CD14-positive monocyte (primary cell): ENCODE measurements around the gene NFATC1. TPM values are rescaled to one million over a fixed set of nuclear protein-coding genes. Genes with fewer than 3 reads are reported as not detected.

Experiments
- DNase-seq, 3 donors: peaks; one replicate each; pipeline ENCODE4 v3.0.0-alpha.2; 2011 to 2022
- H2AFZ ChIP-seq: 2 replicates; pipeline ENCODE4 v1.6.0; 2012; ENCODE audit warnings: mild to moderate bottlenecking, low read depth, low read length, inconsistent platforms; ENCODE audit not compliant: insufficient read depth, poor library complexity, severe bottlenecking
- H3K27ac ChIP-seq, 2 donors: 1 replicate in 1 of 2; 2 replicates in 1 of 2; pipeline ENCODE4 v1.5.1; 2012 to 2013; ENCODE audit warnings: low read length in 2 of 2, control low read depth in 1 of 2, inconsistent platforms in 1 of 2, low read depth in 1 of 2, mild to moderate bottlenecking in 1 of 2
- H3K27me3 ChIP-seq, 2 donors: one replicate each; pipeline versions ENCODE4 v1.6.0 to v1.6.1; 2011 to 2013; ENCODE audit warnings: low read length in 2 of 2; ENCODE audit not compliant: control insufficient read depth in 2 of 2, insufficient read depth in 2 of 2
- H3K36me3 ChIP-seq, 2 donors: replicated peaks in 1 of 2; 1 replicate in 1 of 2; 2 replicates in 1 of 2; pipeline versions ENCODE4 v1.5.1 to v1.6.1; 2012 to 2013; ENCODE audit warnings: low read length in 2 of 2, control low read depth in 1 of 2, inconsistent platforms in 1 of 2, mild to moderate bottlenecking in 1 of 2; ENCODE audit not compliant: insufficient read depth in 2 of 2, control insufficient read depth in 1 of 2
- H3K4me1 ChIP-seq, 2 donors: 1 replicate in 1 of 2; 2 replicates in 1 of 2; pipeline versions ENCODE4 v1.5.1 to v1.6.1; 2012 to 2013; ENCODE audit warnings: low read length in 2 of 2, control low read depth in 1 of 2, inconsistent platforms in 1 of 2, mild to moderate bottlenecking in 1 of 2, moderate library complexity in 1 of 2; ENCODE audit not compliant: insufficient read depth in 2 of 2, control insufficient read depth in 1 of 2
- H3K4me2 ChIP-seq: replicated peaks from 2 replicates; pipeline ENCODE3; 2012; ENCODE audit warnings: low read length, moderate library complexity, mild to moderate bottlenecking; ENCODE audit not compliant: poor library complexity, severe bottlenecking; ENCODE audit errors: extremely low read depth
- H3K4me3 ChIP-seq, 3 experiments: fragments of 200-600 bp in 1 of 3; sonication (generic) in 1 of 3; replicated peaks in 1 of 3; 1 replicate in 2 of 3; 2 replicates in 1 of 3; pipeline ENCODE4 v1.5.1; 2011 to 2013; ENCODE audit warnings: low read length in 3 of 3, mild to moderate bottlenecking in 3 of 3, control low read depth in 2 of 3, low read depth in 2 of 3, inconsistent platforms in 1 of 3, moderate library complexity in 1 of 3
- H3K79me2 ChIP-seq: 2 replicates; pipeline ENCODE4 v1.6.0; 2012; ENCODE audit warnings: mild to moderate bottlenecking, control low read depth, inconsistent platforms, low read length, moderate library complexity; ENCODE audit not compliant: insufficient read depth
- H3K9ac ChIP-seq: 2 replicates; pipeline ENCODE4 v1.6.0; 2017; ENCODE audit warnings: low read length, mild to moderate bottlenecking; ENCODE audit not compliant: insufficient read depth, poor library complexity, severe bottlenecking
- H3K9me3 ChIP-seq, 2 donors: replicated peaks in 1 of 2; 1 replicate in 1 of 2; 2 replicates in 1 of 2; pipeline versions ENCODE4 v1.5.1 to v1.6.1; 2012 to 2013; ENCODE audit warnings: low read length in 2 of 2, control low read depth in 1 of 2; ENCODE audit not compliant: control insufficient read depth in 1 of 2, insufficient read depth in 1 of 2
- H4K20me1 ChIP-seq: 2 replicates; pipeline ENCODE4 v1.6.0; 2012; ENCODE audit warnings: mild to moderate bottlenecking, low read length, control low read depth, moderate library complexity; ENCODE audit not compliant: insufficient read depth
- H3K27ac Mint-ChIP-seq, 7 donors: one replicate each; pipeline ENCODE4 v1.8.0; 2020; ENCODE audit warnings: mild to moderate bottlenecking in 7 of 7, mixed read lengths in 7 of 7, moderate library complexity in 6 of 7, inconsistent platforms in 2 of 7
- H3K27me3 Mint-ChIP-seq, 3 donors: one replicate each; pipeline ENCODE4 v1.8.0; 2021 to 2022; ENCODE audit warnings: low read depth in 3 of 3, mild to moderate bottlenecking in 3 of 3, mixed read lengths in 3 of 3, moderate library complexity in 3 of 3, inconsistent platforms in 1 of 3
- H3K36me3 Mint-ChIP-seq, 2 donors: one replicate each; pipeline ENCODE4 v1.8.0; 2020; ENCODE audit warnings: mixed read lengths in 2 of 2, inconsistent platforms in 1 of 2, mild to moderate bottlenecking in 1 of 2
- H3K4me1 Mint-ChIP-seq: one replicate; pipeline ENCODE4 v1.8.0; 2020; ENCODE audit warnings: mild to moderate bottlenecking, mixed read lengths
- H3K4me3 Mint-ChIP-seq, 2 donors: one replicate each; pipeline ENCODE4 v1.8.0; 2020; ENCODE audit warnings: mild to moderate bottlenecking in 2 of 2, mixed read lengths in 2 of 2, moderate library complexity in 1 of 2
- H3K9me3 Mint-ChIP-seq, 7 donors: one replicate each; pipeline ENCODE4 v1.8.0; 2020 to 2022; ENCODE audit warnings: mixed read lengths in 7 of 7, mild to moderate bottlenecking in 6 of 7, moderate library complexity in 6 of 7, inconsistent platforms in 2 of 7
- WGBS: methylation state at CpG from one replicate; pipeline ENCODE4 v1.1.5; 2013; ENCODE audit warnings: missing lambda C conversion rate; ENCODE audit not compliant: insufficient coverage; 5-methylcytosine and 5-hydroxymethylcytosine counted together
- intact Hi-C, 2 donors: fragments of 100-400 bp; cut with micrococcal nuclease; formaldehyde crosslinking; loops; one replicate each; pipeline versions ENCODE4 v1.15.0 to v1.15.1; 2023
- polyA plus RNA-seq, 3 donors: library from polyadenylated mRNA; depleted of rRNA in 1 of 3; unstranded in 2 of 3; stranded (reverse) in 1 of 3; fragments of 300-500 nt in 2 of 3; fragments of >200 nt in 1 of 3; fragmentation: Illumina TruSeq in 2 of 3; gene quantifications; 1 replicate in 2 of 3; 2 replicates in 1 of 3; pipeline ENCODE4 v1.2.3, GENCODE V29; 2012 to 2021
- TF ChIP-seq, protein P1 (sequence below): fragments of 200-600 bp; IDR thresholded peaks from one replicate; pipeline ENCODE4 v1.8.0; 2022; ENCODE audit warnings: antibody characterized with exemption, mild to moderate bottlenecking

Gene NFATC1
- polyA plus RNA-seq, 3 donors: 7.8 to 10.7 (median 8.3) TPM

GRCh38 chr18:79397247-79397829 is 1.6 kb downstream of the NFATC1 start:
- Histone ChIP-seq H3K9me3 (peaks cover 0 to under 1% of the 10 kb centered on the region in 2 donors), H3K9ac (no peak overlapping the region), H3K4me2 (peak overlapping the region; percentile 65), H3K27ac (no peak overlapping the region), H3K79me2 (peaks cover 10% of the 10 kb centered on the region), H3K36me3 (no peaks in the 10 kb centered on the region), H4K20me1 (peaks cover 11% of the 10 kb centered on the region), H3K4me1 (peaks cover 42 to 67% of the 10 kb centered on the region in 2 donors), H3K27me3 (peaks cover 27 to 52% of the 10 kb centered on the region in 2 donors), H3K4me3 (peak overlapping the region in 1 of 3 experiments; percentile 58), H2AFZ (no peak overlapping the region)
- TF ChIP-seq, protein P1, sequence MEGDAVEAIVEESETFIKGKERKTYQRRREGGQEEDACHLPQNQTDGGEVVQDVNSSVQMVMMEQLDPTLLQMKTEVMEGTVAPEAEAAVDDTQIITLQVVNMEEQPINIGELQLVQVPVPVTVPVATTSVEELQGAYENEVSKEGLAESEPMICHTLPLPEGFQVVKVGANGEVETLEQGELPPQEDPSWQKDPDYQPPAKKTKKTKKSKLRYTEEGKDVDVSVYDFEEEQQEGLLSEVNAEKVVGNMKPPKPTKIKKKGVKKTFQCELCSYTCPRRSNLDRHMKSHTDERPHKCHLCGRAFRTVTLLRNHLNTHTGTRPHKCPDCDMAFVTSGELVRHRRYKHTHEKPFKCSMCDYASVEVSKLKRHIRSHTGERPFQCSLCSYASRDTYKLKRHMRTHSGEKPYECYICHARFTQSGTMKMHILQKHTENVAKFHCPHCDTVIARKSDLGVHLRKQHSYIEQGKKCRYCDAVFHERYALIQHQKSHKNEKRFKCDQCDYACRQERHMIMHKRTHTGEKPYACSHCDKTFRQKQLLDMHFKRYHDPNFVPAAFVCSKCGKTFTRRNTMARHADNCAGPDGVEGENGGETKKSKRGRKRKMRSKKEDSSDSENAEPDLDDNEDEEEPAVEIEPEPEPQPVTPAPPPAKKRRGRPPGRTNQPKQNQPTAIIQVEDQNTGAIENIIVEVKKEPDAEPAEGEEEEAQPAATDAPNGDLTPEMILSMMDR: no peak
- DNase-seq: no peak
- peaks cover 34% of the 10 kb centered on the region for H3K4me1 Mint-ChIP-seq
- 97% methylated on average over 18 of the region's 27 CpGs for WGBS
- H3K27me3 Mint-ChIP-seq: peaks cover 47 to 68% (median 57%) of the 10 kb centered on the region in 3 donors
- peaks cover 12 to 20% of the 10 kb centered on the region in 2 donors for H3K36me3 Mint-ChIP-seq
- H3K9me3 Mint-ChIP-seq: peaks cover 0 to 14% (median 7%) of the 10 kb centered on the region in 7 donors
- H3K27ac Mint-ChIP-seq: no peak overlapping the region
- intact Hi-C loops: loop anchor here in 1 of 2 donors (10.0 kb wide), 1 partner anchor 277 kb away; the partner anchor contains the start of gene CTDP1
- peak overlapping the region in 1 of 2 donors; percentile 92 for H3K4me3 Mint-ChIP-seq

- TF ChIP-seq, protein P1: no peak
- H3K4me3 ChIP-seq: peak overlapping the region in 1 of 3 experiments; percentile 77
- no peaks in the 10 kb centered on the region for H3K36me3 ChIP-seq
- WGBS: 89% methylated on average over 35 of the region's 38 CpGs
- H3K4me2 ChIP-seq: no peak overlapping the region
- peaks cover 0 to 12% (median 2%) of the 10 kb centered on the region in 7 donors for H3K9me3 Mint-ChIP-seq
- H3K27me3 ChIP-seq: peaks cover 19 to 44% of the 10 kb centered on the region in 2 donors
- H4K20me1 ChIP-seq: peaks cover 16% of the 10 kb centered on the region
- peaks cover 47 to 69% of the 10 kb centered on the region in 2 donors for H3K4me1 ChIP-seq
- H3K27ac Mint-ChIP-seq: peak overlapping the region in 1 of 7 donors; percentile 6
- intact Hi-C loops: loop anchor here in 1 of 2 donors (10.0 kb wide), 1 partner anchor 277 kb away; the partner anchor contains the start of gene CTDP1
- H3K27ac ChIP-seq: no peak overlapping the region
- H3K9me3 ChIP-seq: no peaks in the 10 kb centered on the region
- H3K79me2 ChIP-seq: peaks cover 10% of the 10 kb centered on the region
- H3K9ac ChIP-seq: no peak overlapping the region
- H3K27me3 Mint-ChIP-seq: peaks cover 40 to 62% (median 50%) of the 10 kb centered on the region in 3 donors
- no peak for DNase-seq
- H3K4me3 Mint-ChIP-seq: peak overlapping the region; percentile 68 to 92
- peaks cover 9 to 23% of the 10 kb centered on the region in 2 donors for H3K36me3 Mint-ChIP-seq
- no peak overlapping the region for H2AFZ ChIP-seq
- peaks cover 38% of the 10 kb centered on the region for H3K4me1 Mint-ChIP-seq
Measured at GRCh38 chr18:79397830-79398761, 2.4 kb downstream of the NFATC1 start.
